Measurements from ENCODE around the gene KCTD5. TPM values are rescaled to one million over a fixed set of nuclear protein-coding genes. Genes with fewer than 3 reads are reported as not detected.
A peak's percentile ranks its signal among the peaks of the same experiment; 100 is the strongest.
"Not testable (repeated sequence)": the region's sequence is repeated elsewhere in the genome, so short reads cannot be mapped to it uniquely, and the experiment has no call there.

KCTD5 gene
- total RNA-seq, 3 donors from 2014 or later (not counting 1 experiment from before 2014, with no cell fraction given), result 34.2 to 37.9 (median 36.5) TPM

- no peak for TF ChIP-seq CTCF (IDR thresholded peaks at IDR 0.05)
- intact Hi-C loops (cut with micrococcal nuclease), result no loop called here
- Mint-ChIP-seq H3K4me1 (peaks cover 9 to 15% of the 10 kb centered on the region in 2 donors), H3K36me3 (no peaks in the 10 kb centered on the region), H3K4me3 (peak overlapping the region; percentile 21), H3K27ac (no peak overlapping the region), H3K27me3 (ENCODE audit: low read depth in 2 of 2) (no peaks in the 10 kb centered on the region), H3K9me3 (no peaks in the 10 kb centered on the region)
- DNase-seq, result no peak
- ATAC-seq, result no peak
- Histone ChIP-seq H3K9me3 (ENCODE audit: control insufficient read depth, insufficient read depth, low read length) (no peaks in the 10 kb centered on the region), H3K4me3 (ENCODE audit: low read length) (no peak overlapping the region), H3K27me3 (ENCODE audit: control insufficient read depth, insufficient read depth, low read length) (no peaks in the 10 kb centered on the region), H3K4me1 (ENCODE audit: control insufficient read depth, insufficient read depth, low read length) (peaks cover 19% of the 10 kb centered on the region), H3K27ac (ENCODE audit: low read length) (no peak overlapping the region), H3K36me3 (ENCODE audit: control insufficient read depth, insufficient read depth, low read length) (peaks cover 2% of the 10 kb centered on the region)
- WGBS (ENCODE audit: insufficient coverage), result 96% methylated on average over 7 of the region's 7 CpGs
Measured at GRCh38 chr16:2675021-2675420, 7.3 kb upstream of the KCTD5 start.

DNA sequence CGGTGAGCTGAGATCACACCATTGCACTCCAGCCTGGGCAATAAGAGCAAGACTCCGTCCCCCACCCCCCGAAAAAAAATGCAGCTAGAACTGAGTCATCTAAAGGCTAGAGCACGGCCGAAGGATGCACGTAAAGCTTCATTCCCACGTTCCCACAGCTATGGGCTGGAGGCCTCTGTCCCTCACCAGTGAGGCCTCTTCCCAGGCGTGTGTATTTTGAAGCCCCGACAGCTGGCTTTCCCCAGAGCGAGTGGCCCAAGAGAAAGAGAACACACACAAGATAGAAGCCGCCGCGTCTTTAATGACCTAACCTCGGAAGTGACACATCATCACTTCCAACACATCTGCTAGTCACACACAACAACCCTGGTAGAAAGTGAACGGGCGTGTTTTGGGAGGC lies 6.6 kb upstream of the KCTD5 start:
- no peaks in the 10 kb centered on the region for H3K36me3 Mint-ChIP-seq
- H3K36me3 ChIP-seq (ENCODE audit: control insufficient read depth, insufficient read depth, low read length), result peaks cover 2% of the 10 kb centered on the region
- H3K9me3 ChIP-seq (ENCODE audit: control insufficient read depth, insufficient read depth, low read length), result no peaks in the 10 kb centered on the region
- no peak overlapping the region for H3K4me3 Mint-ChIP-seq
- peaks cover 18% of the 10 kb centered on the region for H3K4me1 ChIP-seq (ENCODE audit: control insufficient read depth, insufficient read depth, low read length)
- no peaks in the 10 kb centered on the region for H3K9me3 Mint-ChIP-seq
- no peak for ATAC-seq
- no peak for DNase-seq
- peaks cover 8 to 9% of the 10 kb centered on the region in 2 donors for H3K4me1 Mint-ChIP-seq
- intact Hi-C loops (cut with micrococcal nuclease), result no loop called here
- no peak overlapping the region for H3K27ac ChIP-seq (ENCODE audit: low read length)
- no peak overlapping the region for H3K27ac Mint-ChIP-seq
- 90% methylated on average over 12 of the region's 16 CpGs for WGBS (ENCODE audit: insufficient coverage)
- no peaks in the 10 kb centered on the region for H3K27me3 Mint-ChIP-seq (ENCODE audit: low read depth in 2 of 2)
- no peak overlapping the region for H3K4me3 ChIP-seq (ENCODE audit: low read length)
- H3K27me3 ChIP-seq (ENCODE audit: control insufficient read depth, insufficient read depth, low read length), result no peaks in the 10 kb centered on the region
- no peak for TF ChIP-seq CTCF (IDR thresholded peaks at IDR 0.05)

- H3K27ac Mint-ChIP-seq; H3K4me1 Mint-ChIP-seq; H3K36me3 Mint-ChIP-seq; intact Hi-C loops (cut with micrococcal nuclease); H3K9me3 ChIP-seq (ENCODE audit: control insufficient read depth, insufficient read depth, low read length); H3K9me3 Mint-ChIP-seq; H3K4me3 ChIP-seq (ENCODE audit: low read length); ATAC-seq; H3K36me3 ChIP-seq (ENCODE audit: control insufficient read depth, insufficient read depth, low read length); H3K4me3 Mint-ChIP-seq; H3K27me3 Mint-ChIP-seq (ENCODE audit: low read depth in 2 of 2); H3K27me3 ChIP-seq (ENCODE audit: control insufficient read depth, insufficient read depth, low read length); H3K27ac ChIP-seq (ENCODE audit: low read length); DNase-seq: not testable (repeated sequence)
- whole genome bisulfite sequencing (ENCODE audit: insufficient coverage), result 95% methylated on average over 3 of the region's 3 CpGs
- peaks cover 22% of the 10 kb centered on the region for H3K4me1 ChIP-seq (ENCODE audit: control insufficient read depth, insufficient read depth, low read length)
Measured at GRCh38 chr16:2676937-2677336, 5.4 kb upstream of the KCTD5 start.

DNA sequence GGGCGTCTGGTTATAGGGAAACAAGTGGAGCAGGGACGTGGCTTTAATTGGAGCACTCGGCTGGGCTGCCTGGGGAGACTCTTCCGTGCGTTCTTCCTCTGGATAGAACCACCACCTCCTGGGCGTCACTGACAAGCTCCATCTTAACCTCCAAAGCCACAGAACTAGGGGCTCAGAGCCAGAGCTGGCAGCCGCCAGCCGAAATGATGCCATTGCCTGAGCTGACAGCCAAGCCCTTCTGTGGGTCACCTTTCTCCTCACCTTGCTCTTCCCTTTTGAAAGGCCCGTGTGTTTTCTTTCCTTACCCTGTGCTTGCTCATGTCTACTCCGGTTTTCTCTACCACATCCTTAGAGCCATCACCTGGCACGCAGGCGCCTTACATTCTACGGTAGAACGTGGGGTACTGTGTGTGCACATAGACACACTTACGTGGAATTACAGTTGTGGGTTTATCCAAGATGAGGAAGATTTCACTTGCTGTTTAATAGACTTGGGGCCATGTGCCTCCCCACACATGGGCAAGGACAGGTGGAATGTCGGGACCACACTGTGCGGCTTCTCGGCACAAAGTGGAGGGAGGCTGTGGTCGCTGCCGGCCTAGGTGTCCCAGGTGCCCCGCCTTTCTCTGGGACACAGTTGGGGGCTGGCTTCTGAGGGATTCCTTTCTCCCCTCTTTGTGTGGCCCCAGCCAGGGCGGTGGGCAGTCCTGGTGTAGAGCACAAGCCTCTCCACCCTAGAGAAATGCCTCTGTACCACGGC lies 3.9 kb upstream of the KCTD5 start:
- DNase-seq; H3K27me3 ChIP-seq (ENCODE audit: control insufficient read depth, insufficient read depth, low read length); H3K9me3 ChIP-seq (ENCODE audit: control insufficient read depth, insufficient read depth, low read length); H3K36me3 ChIP-seq (ENCODE audit: control insufficient read depth, insufficient read depth, low read length); H3K27ac ChIP-seq (ENCODE audit: low read length); H3K27ac Mint-ChIP-seq; H3K27me3 Mint-ChIP-seq (ENCODE audit: low read depth in 2 of 2); H3K4me3 Mint-ChIP-seq; H3K4me1 Mint-ChIP-seq; H3K4me3 ChIP-seq (ENCODE audit: low read length); intact Hi-C loops (cut with micrococcal nuclease); H3K36me3 Mint-ChIP-seq; H3K9me3 Mint-ChIP-seq; ATAC-seq: not testable (repeated sequence)
- H3K4me1 ChIP-seq (ENCODE audit: control insufficient read depth, insufficient read depth, low read length), result peaks cover 25% of the 10 kb centered on the region
- WGBS (ENCODE audit: insufficient coverage), result 98% methylated on average over 9 of the region's 23 CpGs

DNA sequence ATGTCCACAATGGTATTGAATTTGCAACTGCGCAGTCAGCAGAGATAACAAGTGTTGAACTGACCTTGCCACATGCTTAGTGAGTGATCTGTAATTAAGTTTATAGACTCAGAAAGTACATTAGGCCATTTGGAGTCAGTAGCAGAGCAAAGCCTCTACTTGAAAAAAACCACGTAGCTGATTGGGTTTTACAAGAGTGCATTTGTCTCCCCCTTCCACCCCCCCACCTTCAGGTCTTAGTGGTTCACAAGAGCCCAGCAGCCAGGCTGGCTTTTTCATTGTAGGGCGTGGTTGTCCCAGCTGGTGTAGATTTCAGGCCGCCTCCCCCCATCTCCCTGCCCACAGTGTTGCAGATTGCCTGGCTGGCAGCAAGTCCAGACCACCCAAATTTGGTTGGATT lies 2.4 kb upstream of the KCTD5 start:
- not testable (repeated sequence) for H3K36me3 ChIP-seq (ENCODE audit: control insufficient read depth, insufficient read depth, low read length); H3K4me1 Mint-ChIP-seq; ATAC-seq; H3K27ac ChIP-seq (ENCODE audit: low read length); DNase-seq; H3K36me3 Mint-ChIP-seq; H3K9me3 Mint-ChIP-seq; H3K4me3 Mint-ChIP-seq; H3K27me3 Mint-ChIP-seq (ENCODE audit: low read depth in 2 of 2); H3K9me3 ChIP-seq (ENCODE audit: control insufficient read depth, insufficient read depth, low read length); H3K27me3 ChIP-seq (ENCODE audit: control insufficient read depth, insufficient read depth, low read length); H3K27ac Mint-ChIP-seq; H3K4me3 ChIP-seq (ENCODE audit: low read length)
- WGBS (ENCODE audit: insufficient coverage), result 97% methylated on average over 4 of the region's 4 CpGs
- H3K4me1 ChIP-seq (ENCODE audit: control insufficient read depth, insufficient read depth, low read length), result peaks cover 23% of the 10 kb centered on the region
- intact Hi-C loops (cut with micrococcal nuclease), result loop anchor here (5.0 kb wide), 1 partner anchor 42 kb away; the partner anchor contains the start of gene PRSS27

DNA sequence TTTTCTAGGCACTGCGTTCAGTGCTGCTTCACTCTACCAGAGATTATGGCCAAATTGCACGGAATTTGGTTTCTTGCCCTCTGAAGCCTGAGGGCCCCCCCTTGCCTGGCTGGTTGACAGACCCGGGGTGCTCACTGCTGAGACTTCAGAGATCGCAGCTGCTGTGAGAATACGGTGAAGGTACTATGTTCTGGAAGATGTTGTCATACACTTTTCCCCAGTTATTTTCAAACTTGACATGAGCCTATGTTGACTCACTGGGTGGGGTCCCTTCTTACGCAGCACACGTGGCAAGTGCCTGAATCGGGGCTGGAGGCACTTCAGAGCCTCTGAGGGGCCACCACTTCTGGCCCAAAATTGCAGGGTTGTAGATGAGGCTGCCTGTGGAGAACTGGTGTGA lies 2.0 kb upstream of the KCTD5 start:
- 96% methylated on average over 5 of the region's 8 CpGs for WGBS (ENCODE audit: insufficient coverage)
- not testable (repeated sequence) for H3K36me3 ChIP-seq (ENCODE audit: control insufficient read depth, insufficient read depth, low read length); H3K4me1 Mint-ChIP-seq; H3K27ac ChIP-seq (ENCODE audit: low read length); H3K4me3 Mint-ChIP-seq; ATAC-seq; H3K9me3 ChIP-seq (ENCODE audit: control insufficient read depth, insufficient read depth, low read length); H3K27me3 Mint-ChIP-seq (ENCODE audit: low read depth in 2 of 2); DNase-seq; H3K4me3 ChIP-seq (ENCODE audit: low read length); H3K9me3 Mint-ChIP-seq; H3K27me3 ChIP-seq (ENCODE audit: control insufficient read depth, insufficient read depth, low read length); H3K27ac Mint-ChIP-seq; H3K36me3 Mint-ChIP-seq
- intact Hi-C loops (cut with micrococcal nuclease), result loop anchor here (5.0 kb wide), 1 partner anchor 42 kb away; the partner anchor contains the start of gene PRSS27
- peaks cover 24% of the 10 kb centered on the region for H3K4me1 ChIP-seq (ENCODE audit: control insufficient read depth, insufficient read depth, low read length)

All from natural killer cell (primary cell).